ENCODE results near the gene CEP20. TPM values are rescaled to one million over a fixed set of nuclear protein-coding genes. Genes with fewer than 3 reads are reported as not detected.

The CEP20 gene
- total RNA-seq, 2 donors from 2014 or later, result 59.4 to 81.5 TPM

DNA sequence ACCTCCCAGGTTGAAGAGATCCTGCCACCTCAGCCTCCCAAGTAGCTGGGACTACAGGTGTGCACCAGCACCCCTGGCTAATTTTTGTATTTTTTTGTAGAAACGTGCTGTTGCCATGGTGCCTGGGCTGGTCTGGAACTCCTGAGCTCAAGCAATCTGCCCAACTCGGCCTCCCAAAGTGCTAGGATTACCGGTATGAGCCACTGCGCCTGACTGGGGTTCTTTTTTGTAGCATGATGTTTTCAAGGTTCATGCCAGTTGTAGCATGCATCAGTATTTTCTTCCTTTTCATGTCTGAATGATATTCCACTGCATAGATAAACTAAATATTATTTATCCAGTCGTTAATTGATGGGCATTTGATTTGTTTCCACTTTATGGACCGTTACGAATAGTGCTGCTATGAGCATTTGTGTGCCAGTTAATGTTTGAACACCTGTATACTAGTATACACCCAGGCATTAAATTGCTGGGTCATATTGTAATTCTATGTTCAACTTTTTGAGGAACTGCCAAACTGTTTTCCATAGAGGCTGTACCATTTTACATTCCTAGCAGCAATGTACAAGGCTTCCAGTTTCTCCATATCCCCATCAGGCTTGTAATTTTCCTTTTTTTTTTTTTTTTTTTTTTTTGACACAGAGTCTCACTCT lies 24.8 kb upstream of the CEP20 start:
- Mint-ChIP-seq H3K36me3 (ENCODE audit: insufficient read depth in 2 of 2) (no peaks in the 10 kb centered on the region), H3K9me3 (peaks cover 3 to 4% of the 10 kb centered on the region in 2 donors), H3K27ac (peak overlapping the region; percentile 97), H3K4me1 (ENCODE audit: low read depth) (peaks cover 10% of the 10 kb centered on the region), H3K4me3 (peak overlapping the region; percentile 53 to 78), H3K27me3 (ENCODE audit: low read depth) (no peaks in the 10 kb centered on the region)
- DNase-seq, result no peak
- no peak for ATAC-seq (replicated peaks in 1 of 2)

DNA sequence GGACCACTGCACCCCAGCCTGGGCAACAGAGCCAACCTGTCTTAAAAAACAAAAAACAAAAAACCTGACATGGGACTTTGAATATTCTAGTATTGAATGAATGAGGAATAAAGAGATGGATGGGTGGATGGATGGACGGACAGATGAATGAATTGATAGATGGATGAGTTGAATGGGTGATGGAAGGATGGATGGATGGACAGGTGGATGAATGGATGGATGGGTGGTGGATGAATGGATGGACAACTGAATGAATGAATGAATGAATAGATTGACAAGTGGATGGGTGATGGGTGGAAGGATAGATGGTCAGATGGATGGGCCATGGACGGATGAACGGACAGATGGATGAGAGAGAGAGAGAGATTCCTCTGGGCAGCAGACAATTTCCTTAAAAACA lies 22.8 kb upstream of the CEP20 start:
- Mint-ChIP-seq H3K27ac (no peak overlapping the region), H3K4me1 (ENCODE audit: low read depth) (peaks cover 10% of the 10 kb centered on the region)

DNA sequence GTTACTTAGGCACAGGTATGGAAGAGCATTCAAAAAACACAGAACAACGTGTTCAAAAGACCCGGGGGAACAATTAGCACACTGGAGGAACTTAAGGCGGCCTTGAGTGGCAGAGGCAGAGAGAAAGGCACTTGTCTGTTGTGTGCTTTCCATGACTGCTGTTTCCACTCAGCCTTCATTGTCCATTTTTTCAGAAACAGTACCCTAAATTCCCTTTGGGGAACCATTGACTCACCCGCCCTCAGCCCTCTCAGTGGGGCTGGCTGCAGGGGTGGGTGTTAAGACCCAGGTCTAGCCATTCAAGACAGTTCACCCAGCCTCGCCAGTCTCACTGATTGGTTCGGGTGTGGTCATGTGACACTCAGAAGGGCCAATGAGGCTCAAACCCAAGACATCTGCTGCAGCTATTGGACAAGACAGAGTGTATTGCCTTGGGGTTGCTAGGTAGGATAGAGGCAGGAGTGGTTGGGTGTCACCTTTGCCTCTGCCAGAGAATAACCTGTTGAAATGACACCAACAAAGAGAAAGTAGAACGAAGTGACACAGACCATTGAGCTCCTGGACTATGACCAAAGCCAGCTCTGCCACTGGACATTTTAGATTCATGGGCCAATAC lies 19.6 kb upstream of the CEP20 start:
- ATAC-seq (replicated peaks in 1 of 2) (peak; percentile 94 to 99), DNase-seq (peak; percentile 32 to 34)
- Mint-ChIP-seq H3K9me3 (peaks cover 3 to 5% of the 10 kb centered on the region in 2 donors), H3K27me3 (ENCODE audit: low read depth) (no peaks in the 10 kb centered on the region), H3K4me3 (no peak overlapping the region), H3K4me1 (ENCODE audit: low read depth) (peaks cover 7% of the 10 kb centered on the region), H3K36me3 (ENCODE audit: insufficient read depth in 2 of 2) (no peaks in the 10 kb centered on the region), H3K27ac (no peak overlapping the region)

More for the DNA sequence above, 22.8 kb upstream of the CEP20 start:
- Mint-ChIP-seq H3K36me3 (ENCODE audit: insufficient read depth in 2 of 2) (no peaks in the 10 kb centered on the region), H3K27me3 (ENCODE audit: low read depth) (no peaks in the 10 kb centered on the region), H3K4me3 (no peak overlapping the region), H3K9me3 (peaks cover 3 to 5% of the 10 kb centered on the region in 2 donors)
- ATAC-seq (replicated peaks in 1 of 2) (no peak), DNase-seq (no peak)

DNA sequence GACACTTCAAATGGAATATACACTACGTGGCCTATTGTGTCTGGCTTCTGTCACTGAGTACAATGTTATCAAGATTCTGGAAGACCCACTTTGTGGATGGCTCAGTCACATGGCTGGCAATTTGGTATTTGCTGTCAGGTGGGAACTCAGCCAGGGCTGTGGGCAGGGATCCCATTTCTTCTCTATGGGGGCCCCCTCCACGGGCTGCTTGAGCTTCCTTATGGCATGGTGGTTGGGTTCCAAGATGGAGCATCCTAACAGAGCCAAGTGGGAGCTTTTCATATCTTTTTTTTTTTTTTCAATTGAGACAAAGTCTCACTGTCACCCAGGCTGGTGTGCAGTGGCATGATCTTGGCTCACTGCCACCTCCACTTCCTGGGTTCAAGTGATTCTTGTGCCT lies 18.0 kb upstream of the CEP20 start:
- H3K27me3 Mint-ChIP-seq (ENCODE audit: low read depth), result no peaks in the 10 kb centered on the region
- peaks cover 3 to 5% of the 10 kb centered on the region in 2 donors for H3K9me3 Mint-ChIP-seq
- ATAC-seq (replicated peaks in 1 of 2) (no peak), DNase-seq (no peak)
- H3K4me1 Mint-ChIP-seq (ENCODE audit: low read depth), result no peaks in the 10 kb centered on the region
- H3K27ac Mint-ChIP-seq, result no peak overlapping the region
- no peak overlapping the region for H3K4me3 Mint-ChIP-seq
- H3K36me3 Mint-ChIP-seq (ENCODE audit: insufficient read depth in 2 of 2), result no peaks in the 10 kb centered on the region

DNA sequence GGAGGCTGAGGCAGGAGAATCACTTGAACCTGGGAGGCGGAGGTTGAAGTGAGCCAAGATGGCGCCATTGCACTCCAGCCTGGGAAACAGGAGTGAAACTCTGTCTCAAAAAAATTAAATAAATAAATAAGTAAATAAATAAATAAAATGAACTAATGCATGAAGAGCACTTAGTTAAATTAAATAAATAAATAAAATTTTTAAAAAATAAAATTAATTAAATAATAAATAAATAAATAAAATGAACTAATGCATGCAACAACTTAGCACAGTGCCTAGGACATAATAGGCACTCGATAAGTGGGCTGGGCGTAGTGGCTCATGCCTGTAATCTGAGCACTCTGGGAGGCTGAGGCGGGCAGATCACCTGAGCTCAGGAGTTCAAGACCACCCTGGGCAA lies 15.6 kb upstream of the CEP20 start:
- H3K27me3 Mint-ChIP-seq (ENCODE audit: low read depth), result no peaks in the 10 kb centered on the region
- no peak overlapping the region for H3K4me3 Mint-ChIP-seq
- H3K9me3 Mint-ChIP-seq, result peaks cover 0 to 3% of the 10 kb centered on the region in 2 donors
- DNase-seq (no peak), ATAC-seq (replicated peaks in 1 of 2) (no peak)
- no peaks in the 10 kb centered on the region for H3K36me3 Mint-ChIP-seq (ENCODE audit: insufficient read depth in 2 of 2)
- no peak overlapping the region for H3K27ac Mint-ChIP-seq
- H3K4me1 Mint-ChIP-seq (ENCODE audit: low read depth), result peaks cover 10% of the 10 kb centered on the region

DNA sequence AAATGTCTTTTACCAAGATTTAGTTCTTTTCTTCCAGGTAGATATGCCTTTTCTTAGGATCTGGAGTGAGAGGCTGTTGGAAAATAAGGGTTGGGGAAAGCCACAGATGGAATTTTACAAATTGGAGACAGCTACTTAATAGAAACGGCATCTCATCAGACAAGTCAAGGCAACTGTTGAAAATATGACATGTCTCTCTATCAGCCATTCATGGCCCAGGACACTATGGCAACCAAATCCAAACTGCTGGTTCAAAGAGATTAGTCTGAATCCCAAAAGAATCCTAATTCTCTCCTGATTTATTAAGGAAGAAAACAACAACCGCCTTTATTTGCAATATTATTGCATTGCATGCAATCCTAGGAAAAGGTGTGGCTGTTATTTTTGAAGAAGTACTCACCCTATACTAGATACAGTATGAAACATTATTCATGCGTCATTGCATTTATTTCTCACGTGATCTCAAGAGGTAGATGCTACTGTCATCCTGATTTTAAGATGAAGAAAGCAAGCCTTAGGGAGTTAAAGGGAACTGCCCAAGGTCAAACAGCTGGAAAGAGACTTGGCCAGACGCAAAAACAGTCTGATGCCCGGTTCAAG lies 12.6 kb upstream of the CEP20 start:
- peaks cover 31% of the 10 kb centered on the region for H3K4me1 Mint-ChIP-seq (ENCODE audit: low read depth)
- ATAC-seq (replicated peaks in 1 of 2), result no peak
- no peak overlapping the region for H3K4me3 Mint-ChIP-seq
- H3K27me3 Mint-ChIP-seq (ENCODE audit: low read depth), result no peaks in the 10 kb centered on the region
- no peaks in the 10 kb centered on the region for H3K36me3 Mint-ChIP-seq (ENCODE audit: insufficient read depth in 2 of 2)
- no peak for DNase-seq
- H3K9me3 Mint-ChIP-seq, result no peaks in the 10 kb centered on the region
- H3K27ac Mint-ChIP-seq, result no peak overlapping the region

DNA sequence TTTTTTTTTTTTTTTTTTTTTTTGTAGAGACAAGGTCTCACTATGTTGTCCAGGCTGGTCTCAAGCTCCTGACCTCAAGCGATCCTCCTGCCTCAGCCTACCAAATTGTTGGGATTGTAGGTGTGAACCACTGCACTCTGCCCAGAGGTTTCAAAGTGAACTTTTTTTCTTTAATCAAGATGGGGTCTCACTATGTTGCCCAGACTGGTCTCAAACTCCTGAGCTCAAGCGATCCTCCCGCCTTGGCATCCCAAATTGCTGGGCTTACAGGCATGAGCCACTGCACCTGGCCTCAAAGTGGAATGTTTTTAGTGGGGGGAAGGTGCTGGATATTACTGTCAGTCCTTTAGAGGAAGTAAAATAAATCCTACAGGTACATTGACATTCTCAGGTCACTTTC lies 12.0 kb upstream of the CEP20 start:
- no peaks in the 10 kb centered on the region for H3K36me3 Mint-ChIP-seq (ENCODE audit: insufficient read depth in 2 of 2)
- no peaks in the 10 kb centered on the region for H3K27me3 Mint-ChIP-seq (ENCODE audit: low read depth)
- no peak overlapping the region for H3K27ac Mint-ChIP-seq
- no peak overlapping the region for H3K4me3 Mint-ChIP-seq
- DNase-seq (no peak), ATAC-seq (replicated peaks in 1 of 2) (no peak)
- H3K4me1 Mint-ChIP-seq (ENCODE audit: low read depth), result peaks cover 32% of the 10 kb centered on the region
- no peaks in the 10 kb centered on the region for H3K9me3 Mint-ChIP-seq

DNA sequence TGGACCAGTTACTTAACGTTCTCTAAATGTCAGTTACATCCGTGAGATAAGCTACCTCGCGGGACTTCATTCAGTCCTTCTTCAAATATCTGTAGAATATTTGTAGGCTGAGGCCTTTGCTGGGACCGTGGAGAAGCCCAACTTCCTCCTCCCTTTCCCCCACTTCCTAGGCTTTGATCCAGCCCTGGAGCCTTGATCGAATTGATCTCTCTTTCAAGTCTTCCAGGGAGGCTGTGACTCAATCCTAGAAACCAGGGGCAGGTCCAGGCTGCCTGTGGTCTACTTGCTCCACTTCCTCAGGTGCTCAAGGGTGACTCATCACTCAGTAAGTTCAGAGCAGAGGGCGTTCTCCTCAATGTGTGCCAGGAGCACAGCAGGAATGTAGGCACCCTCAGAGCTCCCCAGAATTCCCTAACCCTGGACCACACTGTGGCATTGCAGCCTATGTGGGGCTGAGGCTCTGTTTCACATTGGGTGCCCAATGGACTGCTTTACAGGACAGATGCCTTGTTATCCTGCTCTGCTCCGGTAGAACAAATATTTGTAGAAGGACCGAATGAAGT lies 11.2 kb upstream of the CEP20 start:
- Mint-ChIP-seq H3K4me1 (ENCODE audit: low read depth) (peaks cover 38% of the 10 kb centered on the region), H3K27ac (no peak overlapping the region), H3K27me3 (ENCODE audit: low read depth) (no peaks in the 10 kb centered on the region), H3K4me3 (peak overlapping the region; percentile 54 to 66), H3K36me3 (ENCODE audit: insufficient read depth in 2 of 2) (no peaks in the 10 kb centered on the region), H3K9me3 (no peaks in the 10 kb centered on the region)
- peak; percentile 82 to 85 for ATAC-seq (replicated peaks in 1 of 2)
- DNase-seq, result peak; percentile 71

DNA sequence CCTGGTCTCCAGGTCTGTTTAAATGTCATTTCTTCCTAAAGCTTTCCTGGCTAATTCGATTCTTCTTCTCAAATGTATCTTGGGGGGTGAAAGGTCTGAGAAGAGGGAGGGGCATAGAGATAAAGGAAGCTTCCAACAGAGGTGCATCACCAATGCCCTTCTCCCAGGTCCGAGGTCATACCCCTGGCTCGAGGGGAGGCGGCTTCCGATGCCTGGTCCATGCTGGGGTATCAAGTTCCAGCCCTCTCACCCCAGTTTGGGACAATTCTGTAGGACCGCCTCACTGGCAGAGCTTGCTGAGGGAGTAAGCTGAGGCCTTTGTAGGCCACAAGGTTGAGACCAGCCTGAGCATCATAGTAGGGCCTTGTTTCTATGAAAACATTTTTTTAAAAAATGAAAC lies 10.3 kb upstream of the CEP20 start:
- peak overlapping the region; percentile 75 to 88 for H3K4me3 Mint-ChIP-seq
- no peaks in the 10 kb centered on the region for H3K36me3 Mint-ChIP-seq (ENCODE audit: insufficient read depth in 2 of 2)
- H3K27me3 Mint-ChIP-seq (ENCODE audit: low read depth), result no peaks in the 10 kb centered on the region
- ATAC-seq (replicated peaks in 1 of 2) (no peak), DNase-seq (no peak)
- peak overlapping the region; percentile 28 for H3K27ac Mint-ChIP-seq
- H3K4me1 Mint-ChIP-seq (ENCODE audit: low read depth), result peaks cover 38% of the 10 kb centered on the region
- H3K9me3 Mint-ChIP-seq, result no peaks in the 10 kb centered on the region

DNA sequence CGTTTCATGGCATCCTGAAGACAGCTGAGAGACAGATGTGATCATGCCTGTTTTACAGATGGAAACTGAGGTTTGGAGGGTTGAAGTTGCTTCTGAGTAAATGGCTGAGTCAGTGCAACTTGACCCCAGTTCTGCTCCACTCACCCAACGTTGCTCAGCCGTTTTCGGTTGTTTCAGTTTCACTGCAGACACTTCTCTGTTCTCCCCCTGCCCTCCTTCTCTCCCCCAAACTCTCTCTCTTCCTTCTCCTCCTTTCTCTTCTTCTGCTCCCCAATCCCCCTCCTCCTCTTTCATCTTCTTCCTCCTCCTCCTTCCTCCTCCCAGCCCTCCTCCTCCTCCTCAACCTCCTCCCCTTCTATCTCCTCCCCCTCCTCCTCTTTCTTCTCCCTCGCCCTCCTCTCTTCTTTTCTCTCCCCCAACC lies 9.4 kb upstream of the CEP20 start:
- peak; percentile 64 to 70 for DNase-seq

DNA sequence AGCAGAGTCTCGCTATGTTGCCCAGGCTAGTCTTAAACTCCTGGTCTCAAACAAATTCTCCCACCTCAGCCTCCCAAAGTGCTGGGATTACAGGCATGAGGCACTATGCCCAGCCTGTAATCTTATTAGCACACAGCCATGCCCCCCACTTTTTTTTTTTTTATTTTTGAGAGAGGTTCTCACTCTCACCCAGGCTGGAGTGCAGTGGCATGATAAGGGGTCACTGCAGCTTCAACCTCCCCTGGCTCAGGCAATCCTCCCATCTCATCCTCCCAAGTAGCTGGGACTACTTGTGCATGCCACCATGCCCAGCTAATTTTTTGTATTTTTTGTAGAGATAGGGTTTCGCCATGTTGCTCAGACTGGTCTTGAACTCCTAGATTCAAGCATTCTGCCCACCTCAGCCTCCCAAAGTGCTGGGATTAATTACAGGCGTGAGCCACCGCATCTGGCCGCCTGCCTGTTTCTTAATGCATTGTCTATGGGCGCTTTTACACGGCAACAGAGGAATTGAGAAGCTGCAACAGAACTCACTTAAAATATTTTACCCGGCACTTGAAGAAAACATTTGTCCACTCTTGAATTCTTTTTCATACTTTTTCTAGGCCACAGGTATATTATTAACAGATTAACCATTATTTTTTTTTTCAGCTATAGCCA lies 8.8 kb upstream of the CEP20 start:
- DNase-seq, result no peak
- no peaks in the 10 kb centered on the region for H3K36me3 Mint-ChIP-seq (ENCODE audit: insufficient read depth in 2 of 2)
- peak overlapping the region; percentile 75 to 88 for H3K4me3 Mint-ChIP-seq
- ATAC-seq (replicated peaks in 1 of 2), result no peak
- peaks cover 38% of the 10 kb centered on the region for H3K4me1 Mint-ChIP-seq (ENCODE audit: low read depth)
- no peaks in the 10 kb centered on the region for H3K27me3 Mint-ChIP-seq (ENCODE audit: low read depth)
- H3K9me3 Mint-ChIP-seq, result no peaks in the 10 kb centered on the region
- H3K27ac Mint-ChIP-seq, result peak overlapping the region; percentile 96

More for the DNA sequence above, 9.4 kb upstream of the CEP20 start:
- H3K27me3 Mint-ChIP-seq (ENCODE audit: low read depth), result no peaks in the 10 kb centered on the region
- H3K27ac Mint-ChIP-seq, result peak overlapping the region; percentile 96
- H3K4me1 Mint-ChIP-seq (ENCODE audit: low read depth), result peaks cover 38% of the 10 kb centered on the region
- ATAC-seq (replicated peaks in 1 of 2), result peak; percentile 85 to 87
- H3K36me3 Mint-ChIP-seq (ENCODE audit: insufficient read depth in 2 of 2), result no peaks in the 10 kb centered on the region
- no peaks in the 10 kb centered on the region for H3K9me3 Mint-ChIP-seq
- peak overlapping the region; percentile 75 to 88 for H3K4me3 Mint-ChIP-seq

DNA sequence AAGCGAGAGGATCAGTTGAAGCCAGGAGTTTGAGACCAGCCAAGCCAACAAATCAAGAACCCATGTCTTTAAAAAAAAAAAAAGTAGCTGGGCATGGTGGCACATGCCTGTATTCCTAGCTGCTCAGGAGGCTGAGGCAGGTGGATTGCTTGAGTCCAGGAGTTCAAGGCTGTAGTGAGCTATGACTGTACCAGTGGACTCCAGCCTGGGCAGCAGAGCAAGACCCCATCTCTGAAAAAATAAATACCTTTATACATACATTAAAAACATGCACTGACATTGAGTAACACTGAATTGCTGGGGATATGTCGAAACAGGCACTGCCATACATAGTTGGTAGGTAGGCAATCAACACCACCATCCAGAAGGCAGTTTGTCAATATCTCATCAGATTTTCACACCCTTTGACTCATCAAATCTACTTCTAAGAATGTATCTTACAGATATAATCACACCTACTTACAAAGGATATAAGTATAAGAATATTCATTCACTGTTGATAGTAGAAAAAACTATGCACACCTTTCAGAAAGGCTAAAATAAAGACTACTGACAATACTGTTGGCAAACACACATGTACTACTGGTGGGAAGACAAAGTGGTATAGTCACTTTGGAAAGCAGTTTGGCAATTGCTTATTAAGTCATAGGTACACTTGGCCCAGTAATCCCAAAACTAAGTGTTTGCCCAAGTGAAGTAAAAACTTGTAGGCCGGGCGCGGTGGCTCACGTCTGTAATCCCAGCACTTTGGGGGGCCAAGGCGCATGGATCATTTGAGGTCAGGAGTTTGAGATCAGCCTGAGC lies 6.4 kb upstream of the CEP20 start:
- no peaks in the 10 kb centered on the region for H3K27me3 Mint-ChIP-seq (ENCODE audit: low read depth)
- H3K4me1 Mint-ChIP-seq (ENCODE audit: low read depth), result peaks cover 36% of the 10 kb centered on the region
- no peak for DNase-seq
- no peaks in the 10 kb centered on the region for H3K9me3 Mint-ChIP-seq
- H3K36me3 Mint-ChIP-seq (ENCODE audit: insufficient read depth in 2 of 2), result no peaks in the 10 kb centered on the region
- no peak overlapping the region for H3K27ac Mint-ChIP-seq
- H3K4me3 Mint-ChIP-seq, result no peak overlapping the region
- peak; percentile 8 to 40 for ATAC-seq (replicated peaks in 1 of 2)

Data from activated T-cell treated with anti-CD3 and anti-CD28 coated beads, Interleukin-2, amount 50 U/mL, for 72 hours (primary cell).